NB4 (cell line): ENCODE measurements around the gene TXNL1.

Experiments
- MYC ChIP-seq: IDR thresholded peaks from 2 replicates; pipeline ENCODE4 v1.6.1; 2011; ENCODE audit warnings: low read depth, low read length
- POLR2A ChIP-seq: IDR thresholded peaks from 2 replicates; pipeline ENCODE4 v1.6.1; 2011; ENCODE audit warnings: mild to moderate bottlenecking; ENCODE audit not compliant: insufficient read length; ENCODE audit errors: extremely low read depth
- TF ChIP-seq, protein P1 (sequence below): IDR thresholded peaks from one replicate; pipeline ENCODE4 v1.5.1; 2012; ENCODE audit warnings: low read depth, low read length

DNA sequence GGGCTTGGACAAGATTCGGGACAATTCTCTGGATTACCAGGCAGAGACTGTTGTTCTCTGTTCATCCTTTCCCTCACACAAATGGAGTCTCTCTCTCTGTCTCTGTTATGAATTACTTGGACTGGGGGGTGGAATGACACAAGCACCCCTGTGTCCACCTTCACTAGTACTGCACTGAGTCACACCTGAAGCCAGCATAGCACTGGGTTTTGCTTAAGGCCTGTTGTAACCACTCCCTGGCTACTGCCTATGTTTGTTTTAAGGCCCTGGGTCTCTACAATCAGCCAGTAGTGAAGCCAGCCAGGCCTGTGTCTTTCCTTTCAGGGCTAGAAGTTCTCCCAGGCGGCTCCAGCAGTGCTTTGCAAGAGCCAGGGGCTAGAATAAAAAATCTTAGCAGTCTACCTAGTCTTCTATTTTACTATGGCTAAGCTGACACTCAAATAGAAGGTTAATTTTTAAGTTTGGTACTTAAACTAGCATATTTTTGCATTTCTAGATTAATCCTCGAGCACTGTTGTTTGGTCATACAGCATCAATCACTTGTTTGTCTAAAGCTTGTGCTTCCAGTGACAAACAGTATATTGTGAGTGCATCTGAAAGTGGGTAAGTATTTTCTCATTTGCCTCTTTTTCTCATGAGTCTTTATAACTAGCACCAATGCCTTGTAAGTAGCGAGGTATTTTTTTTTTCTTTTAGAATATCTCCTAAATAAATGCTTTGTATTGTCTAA, 40.6 kb upstream of the TXNL1 start:
- TF ChIP-seq, protein P1, sequence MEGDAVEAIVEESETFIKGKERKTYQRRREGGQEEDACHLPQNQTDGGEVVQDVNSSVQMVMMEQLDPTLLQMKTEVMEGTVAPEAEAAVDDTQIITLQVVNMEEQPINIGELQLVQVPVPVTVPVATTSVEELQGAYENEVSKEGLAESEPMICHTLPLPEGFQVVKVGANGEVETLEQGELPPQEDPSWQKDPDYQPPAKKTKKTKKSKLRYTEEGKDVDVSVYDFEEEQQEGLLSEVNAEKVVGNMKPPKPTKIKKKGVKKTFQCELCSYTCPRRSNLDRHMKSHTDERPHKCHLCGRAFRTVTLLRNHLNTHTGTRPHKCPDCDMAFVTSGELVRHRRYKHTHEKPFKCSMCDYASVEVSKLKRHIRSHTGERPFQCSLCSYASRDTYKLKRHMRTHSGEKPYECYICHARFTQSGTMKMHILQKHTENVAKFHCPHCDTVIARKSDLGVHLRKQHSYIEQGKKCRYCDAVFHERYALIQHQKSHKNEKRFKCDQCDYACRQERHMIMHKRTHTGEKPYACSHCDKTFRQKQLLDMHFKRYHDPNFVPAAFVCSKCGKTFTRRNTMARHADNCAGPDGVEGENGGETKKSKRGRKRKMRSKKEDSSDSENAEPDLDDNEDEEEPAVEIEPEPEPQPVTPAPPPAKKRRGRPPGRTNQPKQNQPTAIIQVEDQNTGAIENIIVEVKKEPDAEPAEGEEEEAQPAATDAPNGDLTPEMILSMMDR = no peak
- TF ChIP-seq MYC (no peak), POLR2A (no peak)
